ENCODE measurements around the gene USH1C. TPM values are rescaled to one million over a fixed set of nuclear protein-coding genes. Genes with fewer than 3 reads are reported as not detected.

The USH1C gene
- total and polyA plus RNA-seq, 9 of the 15 experiments (the other 6 are each of a cell fraction or from before 2014, with no cell fraction given) = 0.04 TPM; not detected in 8

GRCh38 chr11:17505146-17505545, 39.1 kb downstream of the USH1C start:
- FAIRE-seq (no peak), DNase-seq (ENCODE audit: extremely low read depth in 1 of 4, low spot score in 3 of 4) (no peak), ATAC-seq (no peak)
- no peaks in the 10 kb centered on the region for H3K4me1 ChIP-seq (replicated peaks in 1 of 2; ENCODE audit: control insufficient read depth in 2 of 2, insufficient read depth in 2 of 2, low read length in 2 of 2)
- 6% methylated on average over 4 of the region's 4 CpGs for WGBS (ENCODE audit: insufficient coverage, low coverage, missing lambda C conversion rate)
- H3K9me1 ChIP-seq (ENCODE audit: control insufficient read depth, insufficient read depth, low read length) = no peaks in the 10 kb centered on the region
- H3K4me2 ChIP-seq (ENCODE audit: insufficient read depth, low read length) = no peak overlapping the region
- no TSS peak for BruUV-seq (replicated peaks)
- ChIA-PET CTCF (ENCODE audit: low intra/inter-chr PET ratio) (interaction anchor here (0.6 to 2.6 kb wide), 8 partner anchors 112 to 685 kb away, joined by 3 to 31 read pairs (median 8); partner anchors contain the start of gene KCNJ11), POLR2A (interaction anchor here (1.3 kb wide), 1 partner anchor 8 kb away, joined by 4 read pairs; no protein-coding TSS in a partner anchor)
- no peak overlapping the region for H3K27ac ChIP-seq (ENCODE audit: extremely low read depth, low read depth, low read length)
- no peaks in the 10 kb centered on the region for H3K9me3 ChIP-seq (replicated peaks; ENCODE audit: control insufficient read depth, insufficient read depth, low read depth, low read length)
- peaks cover 4 to 65% of the 10 kb centered on the region in 2 experiments; a peak in 4 of 5 replicates for H3K27me3 ChIP-seq (ENCODE audit: control insufficient read depth in 2 of 2, insufficient read depth in 2 of 2, low read length in 2 of 2)
- in situ Hi-C loops (cut with MboI) = no loop called here
- H3K9ac ChIP-seq (ENCODE audit: insufficient read depth in 1 of 2, low read depth in 2 of 2, low read length in 2 of 2) = no peak overlapping the region
- H2AFZ ChIP-seq (ENCODE audit: low read depth, low read length) = no peak overlapping the region
- intact Hi-C loops (cut with micrococcal nuclease) = loop anchor here (2.0 kb wide), 1 partner anchor 274 kb away; no protein-coding TSS in a partner anchor
- TF ChIP-seq AFF1 (IDR thresholded peaks at IDR 0.05; ENCODE audit: low read depth in 1 of 2, partially characterized antibody in 2 of 2) (no peak), ZNF431 (CRISPR knock-in tag; IDR thresholded peaks at IDR 0.05) (no peak), ZNF668 (CRISPR knock-in tag; IDR thresholded peaks at IDR 0.05) (no peak), ZNF41 (CRISPR knock-in tag; conservative IDR thresholded peaks at IDR 0.05) (no peak), XRCC5 (IDR thresholded peaks at IDR 0.05; ENCODE audit: low read depth, low read length) (no peak), CBX3 (IDR thresholded peaks at IDR 0.05; ENCODE audit: borderline replicate concordance in 1 of 2, low read length in 2 of 2) (no peak), HNRNPLL (IDR thresholded peaks at IDR 0.05; ENCODE audit: low read depth, low read length, poor library complexity, severe bottlenecking) (no peak), MBD2 (IDR thresholded peaks at IDR 0.05; ENCODE audit: borderline replicate concordance, low read depth) (no peak), HINFP (tag; conservative IDR thresholded peaks at IDR 0.05; ENCODE audit: low read depth) (no peak)
- H3K36me3 ChIP-seq (ENCODE audit: control insufficient read depth, insufficient read depth, low read length) = no peaks in the 10 kb centered on the region
- no peaks in the 10 kb centered on the region; the same call in 1 of the 2 replicates for H4K20me1 ChIP-seq (replicated peaks; ENCODE audit: control insufficient read depth, insufficient read depth, low read length)
- H3K4me3 ChIP-seq = no peak overlapping the region
- no peaks in the 10 kb centered on the region for H3K79me2 ChIP-seq (ENCODE audit: control insufficient read depth, insufficient read depth, low read length)
